Activated T-cell treated with anti-CD3 and anti-CD28 coated beads for 4 hours (primary cell): ENCODE data around the gene OR2F1.
"Not testable (repeated sequence)": the region's sequence is repeated elsewhere in the genome, so short reads cannot be mapped to it uniquely, and the experiment has no call there.

Experiments
- DNase-seq: peaks from one replicate; pipeline ENCODE4 v3.0.0-alpha.2; 2020

OR2F1 gene

GRCh38 chr7:143958781-143959180, 4.1 kb downstream of the OR2F1 start:
- DNase-seq: no peak

- DNase-seq: no peak
These were observed 6.4 kb downstream of the OR2F1 start for GRCh38 chr7:143960813-143961610.

GRCh38 chr7:143965280-143965679, 10.6 kb downstream of the OR2F1 start:
- no peak for DNase-seq

GRCh38 chr7:143967398-143967797, 12.8 kb downstream of the OR2F1 start:
- no peak for DNase-seq

- no peak for DNase-seq
These were observed 19.3 kb downstream of the OR2F1 start for GRCh38 chr7:143973870-143974416.

- no peak for DNase-seq
These were observed 19.8 kb downstream of the OR2F1 start for GRCh38 chr7:143974459-143974858.

- no peak for DNase-seq
These were observed 21.0 kb downstream of the OR2F1 start for GRCh38 chr7:143975617-143976016.

GRCh38 chr7:143978585-143978984, 23.9 kb downstream of the OR2F1 start:
- no peak for DNase-seq

GRCh38 chr7:143979359-143979758, 24.7 kb downstream of the OR2F1 start:
- DNase-seq: no peak

- DNase-seq: no peak
These were observed 25.4 kb downstream of the OR2F1 start for GRCh38 chr7:143979998-143980397.

- no peak for DNase-seq
These were observed 26.3 kb downstream of the OR2F1 start for GRCh38 chr7:143980746-143981510.

GRCh38 chr7:143983960-143984359, 29.3 kb downstream of the OR2F1 start:
- DNase-seq: no peak

- no peak for DNase-seq
These were observed 32.9 kb downstream of the OR2F1 start for GRCh38 chr7:143987513-143987912.

- DNase-seq: no peak
These were observed 34.5 kb downstream of the OR2F1 start for GRCh38 chr7:143988976-143989745.

- DNase-seq: no peak
These were observed 38.0 kb downstream of the OR2F1 start for GRCh38 chr7:143992670-143993069.

- DNase-seq: no peak
These were observed 39.3 kb downstream of the OR2F1 start for GRCh38 chr7:143993924-143994323.

- DNase-seq: no peak
These were observed 45.4 kb downstream of the OR2F1 start, which contains the start of gene OR6B1 for GRCh38 chr7:144000020-144000419. Gene OR6B1, plus strand, starts transcription at chr7:144000320. Its CDS starts 3,677 bp downstream, at chr7:144003997.

GRCh38 chr7:144001543-144001942, 46.9 kb downstream of the OR2F1 start:
- DNase-seq: no peak

- no peak for DNase-seq
These were observed 50.1 kb downstream of the OR2F1 start for GRCh38 chr7:144004703-144005102.

GRCh38 chr7:144006029-144006691, 51.5 kb downstream of the OR2F1 start:
- DNase-seq: no peak

- DNase-seq: no peak
These were observed 52.0 kb downstream of the OR2F1 start for GRCh38 chr7:144006692-144007042.

GRCh38 chr7:144009361-144009760, 54.7 kb downstream of the OR2F1 start:
- DNase-seq: no peak

GRCh38 chr7:144010061-144010460, 55.4 kb downstream of the OR2F1 start:
- not testable (repeated sequence) for DNase-seq
